T-cell (primary cell): ENCODE data around the gene CFAP410. TPM values are rescaled to one million over a fixed set of nuclear protein-coding genes. Genes with fewer than 3 reads are reported as not detected.

Experiments used
- ATAC-seq, 4 experiments: fragments of 200-7000 bp in 3 of 4; fragments of 150-1000 bp in 1 of 4; cut with Tn5 transposase; replicated peaks in 1 of 4; 1 replicate in 3 of 4; 2 replicates in 1 of 4; pipeline ENCODE4 v1.10.0; 2021; ENCODE audit warnings: moderate library complexity in 3 of 4, mild to moderate bottlenecking in 2 of 4, moderate number of reproducible peaks in 1 of 4
- CTCF ChIA-PET, 2 donors: fragments of 300-600 bp; sonication (Branson Sonifier 250); formaldehyde crosslinking; loops; one replicate each; lab custom pipeline; 2022; ENCODE audit warnings: antibody characterized with exemption in 2 of 2; lab: Charles Lee
- POLR2A ChIA-PET, 2 donors: fragments of 300-600 bp; sonication (Branson Sonifier 250); formaldehyde crosslinking; loops; one replicate each; lab custom pipeline; 2022; ENCODE audit warnings: antibody characterized with exemption in 2 of 2; lab: Charles Lee
- DNase-seq, 35 experiments: peaks; one replicate each; pipeline versions ENCODE4 v3.0.0 to v3.0.0-alpha.2; 2013 to 2023
- H3K27ac ChIP-seq: one replicate; pipeline ENCODE4 v1.5.1; 2013; ENCODE audit warnings: low read length
- H3K27me3 ChIP-seq, 2 experiments: replicated peaks in 1 of 2; 1 replicate in 1 of 2; 2 replicates in 1 of 2; pipeline versions ENCODE4 v1.6.1 to v1.7.0; 2013; ENCODE audit warnings: low read length in 1 of 2, mixed read lengths in 1 of 2; ENCODE audit not compliant: control insufficient read depth in 2 of 2, insufficient read depth in 2 of 2; ENCODE audit errors: extremely low read depth in 1 of 2
- H3K36me3 ChIP-seq, 2 donors: 1 replicate in 1 of 2; 2 replicates in 1 of 2; pipeline versions ENCODE4 v1.6.1 to v1.7.0; 2013; ENCODE audit warnings: low read length in 1 of 2; ENCODE audit not compliant: control insufficient read depth in 2 of 2, insufficient read depth in 1 of 2; ENCODE audit errors: extremely low read depth in 1 of 2
- H3K4me1 ChIP-seq, 2 experiments: 1 replicate in 1 of 2; 2 replicates in 1 of 2; pipeline versions ENCODE4 v1.6.1 to v1.7.0; 2013; ENCODE audit warnings: low read length in 2 of 2, mixed read lengths in 1 of 2; ENCODE audit not compliant: insufficient read depth in 2 of 2, control insufficient read depth in 1 of 2; ENCODE audit errors: extremely low read depth in 1 of 2
- H3K4me3 ChIP-seq, 2 donors: 1 replicate in 1 of 2; 2 replicates in 1 of 2; pipeline versions ENCODE4 v1.5.1 to v1.7.0; 2013; ENCODE audit warnings: mild to moderate bottlenecking in 2 of 2, low read length in 1 of 2, moderate library complexity in 1 of 2; ENCODE audit not compliant: control insufficient read depth in 1 of 2; ENCODE audit errors: extremely low read depth in 1 of 2
- H3K9me3 ChIP-seq: 2 replicates; pipeline ENCODE4 v1.7.0; 2013
- H3K27ac Mint-ChIP-seq, 2 donors: one replicate each; pipeline ENCODE4 v1.8.0; 2020 to 2021; ENCODE audit warnings: mild to moderate bottlenecking in 2 of 2, mixed read lengths in 2 of 2
- H3K27me3 Mint-ChIP-seq, 2 donors: one replicate each; pipeline ENCODE4 v1.8.0; 2021 to 2022; ENCODE audit warnings: mixed read lengths in 2 of 2
- H3K36me3 Mint-ChIP-seq: one replicate; pipeline ENCODE4 v1.8.0; 2021; ENCODE audit warnings: mixed read lengths
- H3K4me1 Mint-ChIP-seq, 3 donors: one replicate each; pipeline ENCODE4 v1.8.0; 2020 to 2022; ENCODE audit warnings: mixed read lengths in 3 of 3, mild to moderate bottlenecking in 1 of 3
- H3K4me3 Mint-ChIP-seq, 3 donors: one replicate each; pipeline ENCODE4 v1.8.0; 2020 to 2022; ENCODE audit warnings: mild to moderate bottlenecking in 3 of 3, mixed read lengths in 3 of 3, moderate library complexity in 3 of 3
- H3K9me3 Mint-ChIP-seq, 3 donors: one replicate each; pipeline ENCODE4 v1.8.0; 2020 to 2022; ENCODE audit warnings: mixed read lengths in 3 of 3
- WGBS: methylation state at CpG from one replicate; pipeline ENCODE4 v1.1.5; 2013; ENCODE audit warnings: missing lambda C conversion rate; ENCODE audit not compliant: insufficient coverage; 5-methylcytosine and 5-hydroxymethylcytosine counted together
- total RNA-seq, 35 experiments: library from RNA in 6 of 35; stranded (reverse) in 6 of 35; fragments of 120-200 nt in 1 of 35; gene quantifications; one replicate each; pipeline versions ENCODE4 v1.2.1 to v1.2.4 and lab custom pipeline; 2013 to 2026

CFAP410 gene
- total RNA-seq (10 to 100 TPM; 58.8 to 72.1 (median 60.8) TPM), total RNA-seq (lab: John Stamatoyannopoulos, UW) (18.4 to 75.2 (median 50.5) reads per million in 29 experiments)
- total RNA-seq (2013): 21.4 TPM

GRCh38 chr21:44338971-44339910 is at the start of gene CFAP410:
TSS of gene CFAP410 (minus strand) at chr21:44339390. CDS start at chr21:44339194, 196 bp downstream.
- no peaks in the 10 kb centered on the region for H3K27me3 Mint-ChIP-seq

GRCh38 chr21:44384968-44385367 is 45.8 kb upstream of the CFAP410 start:
- CTCF ChIA-PET: no interaction called here
- Mint-ChIP-seq H3K27ac (no peak overlapping the region), H3K36me3 (peaks cover 35% of the 10 kb centered on the region), H3K4me3 (no peak overlapping the region), H3K9me3 (peaks cover 8 to 34% (median 31%) of the 10 kb centered on the region in 3 donors), H3K27me3 (no peaks in the 10 kb centered on the region), H3K4me1 (peaks cover 0 to 4% (median 0%) of the 10 kb centered on the region in 3 donors)
- DNase-seq: no peak
- no CpG with 5 or more reads among the region's 2 CpGs for WGBS
- Histone ChIP-seq H3K36me3 (no peaks in the 10 kb centered on the region), H3K27ac (no peak overlapping the region), H3K27me3 (no peaks in the 10 kb centered on the region), H3K4me1 (no peaks in the 10 kb centered on the region), H3K9me3 (peaks cover 5% of the 10 kb centered on the region), H3K4me3 (no peak overlapping the region)
- POLR2A ChIA-PET: no interaction called here
- ATAC-seq: no peak

More at GRCh38 chr21:44338971-44339910, at the start of gene CFAP410:
- H3K4me3 ChIP-seq: peak within 1 kb of the TSS; percentile 73 to 81
- Mint-ChIP-seq H3K4me1 (peaks cover 22 to 26% (median 25%) of the 10 kb centered on the region in 3 donors), H3K36me3 (peaks cover 5% of the 10 kb centered on the region), H3K9me3 (no peaks in the 10 kb centered on the region), H3K27ac (peak within 1 kb of the TSS; percentile 93 to 96), H3K4me3 (peak within 1 kb of the TSS; percentile 82 to 95 (median 89))
- ChIA-PET POLR2A (interaction anchor here in 1 of 2 donors (0.6 kb wide), 2 partner anchors 52 to 534 kb away, joined by 3 read pairs; partner anchors contain the start of gene PTTG1IP), CTCF (interaction anchor here in 1 of 2 donors (0.6 kb wide), 5 partner anchors 89 to 813 kb away, joined by 3 to 5 read pairs (median 4); no protein-coding TSS in a partner anchor)
- ATAC-seq (peak; percentile 87 to 88 (median 88)), DNase-seq (peak; percentile 88 to 97 (median 93))
- peaks cover 0 to under 1% of the 10 kb centered on the region in 2 experiments for H3K27me3 ChIP-seq
- no peaks in the 10 kb centered on the region for H3K9me3 ChIP-seq
- under 1% methylated on average over 63 of the region's 90 CpGs for WGBS
- peaks cover 0 to 12% of the 10 kb centered on the region in 2 donors for H3K36me3 ChIP-seq
- peak within 1 kb of the TSS; percentile 93 for H3K27ac ChIP-seq
- peaks cover 7 to 19% of the 10 kb centered on the region in 2 experiments for H3K4me1 ChIP-seq

- ChIA-PET POLR2A (no interaction called here), CTCF (no interaction called here)
- H3K27ac Mint-ChIP-seq: no peak overlapping the region
- H3K9me3 Mint-ChIP-seq: peaks cover 8 to 34% (median 31%) of the 10 kb centered on the region in 3 donors
- H3K27ac ChIP-seq: no peak overlapping the region
- no CpG with 5 or more reads among the region's 4 CpGs for WGBS
- H3K4me1 ChIP-seq: no peaks in the 10 kb centered on the region
- peak in 1 of 35 experiments; percentile 3 for DNase-seq
- H3K36me3 ChIP-seq: no peaks in the 10 kb centered on the region
- ATAC-seq: no peak
- H3K9me3 ChIP-seq: peaks cover 5% of the 10 kb centered on the region
- peaks cover 39% of the 10 kb centered on the region for H3K36me3 Mint-ChIP-seq
- H3K27me3 Mint-ChIP-seq: no peaks in the 10 kb centered on the region
- no peak overlapping the region for H3K4me3 ChIP-seq
- no peaks in the 10 kb centered on the region for H3K27me3 ChIP-seq
- H3K4me3 Mint-ChIP-seq: no peak overlapping the region
- peaks cover 0 to 4% (median 0%) of the 10 kb centered on the region in 3 donors for H3K4me1 Mint-ChIP-seq
Observed at GRCh38 chr21:44383216-44383615, 44.0 kb upstream of the CFAP410 start.

- Mint-ChIP-seq H3K9me3 (peaks cover 8 to 34% (median 31%) of the 10 kb centered on the region in 3 donors), H3K27ac (no peak overlapping the region), H3K27me3 (no peaks in the 10 kb centered on the region), H3K4me1 (peaks cover 0 to 4% (median 0%) of the 10 kb centered on the region in 3 donors), H3K4me3 (no peak overlapping the region), H3K36me3 (peaks cover 39% of the 10 kb centered on the region)
- Histone ChIP-seq H3K27me3 (no peaks in the 10 kb centered on the region), H3K4me3 (no peak overlapping the region), H3K27ac (no peak overlapping the region), H3K4me1 (no peaks in the 10 kb centered on the region), H3K36me3 (no peaks in the 10 kb centered on the region), H3K9me3 (peaks cover 5% of the 10 kb centered on the region)
- POLR2A ChIA-PET: no interaction called here
- 95% methylated on average over 9 of the region's 9 CpGs for WGBS
- no peak for ATAC-seq
- DNase-seq: peak in 2 of 35 experiments; percentile 0 to 22
- CTCF ChIA-PET: no interaction called here
Observed at GRCh38 chr21:44382536-44382935, 43.3 kb upstream of the CFAP410 start.

- Histone ChIP-seq H3K27ac (no peak overlapping the region), H3K9me3 (peaks cover 5% of the 10 kb centered on the region), H3K27me3 (peaks cover 0 to 3% of the 10 kb centered on the region in 2 experiments), H3K4me1 (no peaks in the 10 kb centered on the region), H3K4me3 (no peak overlapping the region), H3K36me3 (no peaks in the 10 kb centered on the region)
- ChIA-PET POLR2A (no interaction called here), CTCF (no interaction called here)
- Mint-ChIP-seq H3K4me1 (peaks cover 0 to 4% (median 0%) of the 10 kb centered on the region in 3 donors), H3K9me3 (peaks cover 8 to 34% (median 31%) of the 10 kb centered on the region in 3 donors), H3K27ac (no peak overlapping the region), H3K4me3 (no peak overlapping the region), H3K27me3 (no peaks in the 10 kb centered on the region), H3K36me3 (peaks cover 39% of the 10 kb centered on the region)
- DNase-seq (no peak), ATAC-seq (no peak)
Observed at GRCh38 chr21:44381874-44382273, 42.7 kb upstream of the CFAP410 start.

GRCh38 chr21:44380876-44381275 is 41.7 kb upstream of the CFAP410 start:
- ATAC-seq: no peak
- POLR2A ChIA-PET: no interaction called here
- Histone ChIP-seq H3K9me3 (peaks cover 5% of the 10 kb centered on the region), H3K27me3 (peaks cover 0 to 13% of the 10 kb centered on the region in 2 experiments), H3K27ac (no peak overlapping the region), H3K4me1 (peaks cover 0 to 8% of the 10 kb centered on the region in 2 experiments), H3K36me3 (no peaks in the 10 kb centered on the region), H3K4me3 (no peak overlapping the region)
- H3K4me1 Mint-ChIP-seq: peaks cover 2 to 7% (median 5%) of the 10 kb centered on the region in 3 donors
- no peaks in the 10 kb centered on the region for H3K27me3 Mint-ChIP-seq
- no peak overlapping the region for H3K4me3 Mint-ChIP-seq
- H3K36me3 Mint-ChIP-seq: peaks cover 35% of the 10 kb centered on the region
- CTCF ChIA-PET: no interaction called here
- no peak overlapping the region for H3K27ac Mint-ChIP-seq
- peaks cover 8 to 28% (median 25%) of the 10 kb centered on the region in 3 donors for H3K9me3 Mint-ChIP-seq
- peak in 1 of 35 experiments; percentile 4 for DNase-seq
- 89% methylated on average over 9 of the region's 10 CpGs for WGBS
